WERI-Rb-1 (cell line): ENCODE results near the gene LOC128125822.

Experiments used
- DNase-seq: peaks from one replicate; pipeline ENCODE4 v3.0.0-alpha.2; 2020
- H3K27ac ChIP-seq: fragments of 250-450 bp; sonication (Bioruptor Pico); 2 replicates; pipeline ENCODE4 v1.5.1; 2020; ENCODE audit warnings: mild to moderate bottlenecking, moderate library complexity
- H3K27me3 ChIP-seq: fragments of 250-450 bp; sonication (Bioruptor Pico); 2 replicates; pipeline ENCODE4 v1.5.1; 2021; ENCODE audit warnings: mild to moderate bottlenecking, low read depth, moderate library complexity; ENCODE audit not compliant: insufficient read depth, severe bottlenecking
- H3K36me3 ChIP-seq: fragments of 250-450 bp; sonication (Bioruptor Pico); 2 replicates; pipeline ENCODE4 v1.5.1; 2020; ENCODE audit warnings: mild to moderate bottlenecking, moderate library complexity
- H3K4me3 ChIP-seq: 2 replicates; pipeline ENCODE4 v1.5.1; 2011; ENCODE audit warnings: low read depth, mild to moderate bottlenecking, control low read depth, low read length
- H3K9me3 ChIP-seq: fragments of 250-450 bp; sonication (Bioruptor Pico); 2 replicates; pipeline ENCODE4 v1.5.1; 2021; ENCODE audit warnings: mild to moderate bottlenecking, moderate library complexity; ENCODE audit not compliant: severe bottlenecking
- CTCF ChIP-seq: IDR thresholded peaks from 2 replicates; pipeline ENCODE4 v1.5.1; 2011; ENCODE audit warnings: low read depth, mild to moderate bottlenecking, control low read depth, inconsistent platforms, low read length

LOC128125822 gene

GRCh38 chr6:63560801-63561287, 11.4 kb upstream of the LOC128125822 start:
- H3K4me3 ChIP-seq: no peak overlapping the region
- TF ChIP-seq CTCF: no peak
- DNase-seq: no peak

GRCh38 chr6:63561288-63561687, 11.0 kb upstream of the LOC128125822 start:
- Histone ChIP-seq H3K9me3 (no peaks in the 10 kb centered on the region), H3K36me3 (no peaks in the 10 kb centered on the region), H3K27me3 (no peaks in the 10 kb centered on the region), H3K27ac (no peak overlapping the region), H3K4me3 (no peak overlapping the region)
- TF ChIP-seq CTCF: no peak
- no peak for DNase-seq

More at GRCh38 chr6:63560801-63561287, 11.4 kb upstream of the LOC128125822 start:
- H3K27me3 ChIP-seq: no peaks in the 10 kb centered on the region
- no peak overlapping the region for H3K27ac ChIP-seq
- H3K36me3 ChIP-seq: no peaks in the 10 kb centered on the region
- no peaks in the 10 kb centered on the region for H3K9me3 ChIP-seq

GRCh38 chr6:63563235-63563634, 9.0 kb upstream of the LOC128125822 start:
- H3K27ac ChIP-seq: no peak overlapping the region
- DNase-seq: no peak
- no peaks in the 10 kb centered on the region for H3K36me3 ChIP-seq
- no peak for TF ChIP-seq CTCF
- H3K27me3 ChIP-seq: no peaks in the 10 kb centered on the region
- no peaks in the 10 kb centered on the region for H3K9me3 ChIP-seq
- no peak overlapping the region for H3K4me3 ChIP-seq

- no peak for DNase-seq
- H3K9me3 ChIP-seq: no peaks in the 10 kb centered on the region
- no peaks in the 10 kb centered on the region for H3K36me3 ChIP-seq
- TF ChIP-seq CTCF: no peak
- no peak overlapping the region for H3K27ac ChIP-seq
- no peak overlapping the region for H3K4me3 ChIP-seq
- no peaks in the 10 kb centered on the region for H3K27me3 ChIP-seq
Measured at GRCh38 chr6:63565058-63565726, 7.1 kb upstream of the LOC128125822 start.

- TF ChIP-seq CTCF: no peak
- Histone ChIP-seq H3K4me3 (no peak overlapping the region), H3K9me3 (no peaks in the 10 kb centered on the region), H3K36me3 (no peaks in the 10 kb centered on the region), H3K27me3 (no peaks in the 10 kb centered on the region), H3K27ac (no peak overlapping the region)
- no peak for DNase-seq
Measured at GRCh38 chr6:63565727-63566596, 6.3 kb upstream of the LOC128125822 start.
